RKO (cell line): ENCODE results near the gene ZNF385A.

Experiments used
- DNase-seq: peaks from one replicate; pipeline ENCODE4 v3.0.0-alpha.2; 2016; ENCODE audit warnings: low spot score

Gene ZNF385A, protein sequence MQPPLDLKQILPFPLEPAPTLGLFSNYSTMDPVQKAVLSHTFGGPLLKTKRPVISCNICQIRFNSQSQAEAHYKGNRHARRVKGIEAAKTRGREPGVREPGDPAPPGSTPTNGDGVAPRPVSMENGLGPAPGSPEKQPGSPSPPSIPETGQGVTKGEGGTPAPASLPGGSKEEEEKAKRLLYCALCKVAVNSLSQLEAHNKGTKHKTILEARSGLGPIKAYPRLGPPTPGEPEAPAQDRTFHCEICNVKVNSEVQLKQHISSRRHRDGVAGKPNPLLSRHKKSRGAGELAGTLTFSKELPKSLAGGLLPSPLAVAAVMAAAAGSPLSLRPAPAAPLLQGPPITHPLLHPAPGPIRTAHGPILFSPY

GRCh38 chr12:54384591-54385041, at the start of gene ZNF385A:
TSS of gene ZNF385A (minus strand) at chr12:54384733. CDS start at chr12:54384514, 219 bp downstream.
- no peak for DNase-seq

DNA sequence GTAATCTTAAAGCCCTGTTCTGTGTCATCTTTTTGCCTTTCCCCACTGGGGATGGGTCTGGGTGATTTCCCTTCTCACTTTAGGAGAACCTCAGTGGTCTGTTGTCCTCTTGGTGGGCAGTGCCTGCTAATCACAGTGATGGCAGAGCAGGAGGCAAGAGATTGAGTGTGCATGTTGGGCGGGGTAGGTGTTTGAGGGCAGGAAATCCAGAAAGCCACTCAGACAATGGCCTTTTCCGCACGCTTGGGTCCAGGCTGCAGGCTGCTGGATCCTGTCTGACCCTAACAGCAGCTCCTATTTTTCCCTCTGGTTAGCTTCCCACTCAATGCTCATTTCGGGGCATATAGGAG, 48.3 kb upstream of the ZNF385A start:
- no peak for DNase-seq

DNA sequence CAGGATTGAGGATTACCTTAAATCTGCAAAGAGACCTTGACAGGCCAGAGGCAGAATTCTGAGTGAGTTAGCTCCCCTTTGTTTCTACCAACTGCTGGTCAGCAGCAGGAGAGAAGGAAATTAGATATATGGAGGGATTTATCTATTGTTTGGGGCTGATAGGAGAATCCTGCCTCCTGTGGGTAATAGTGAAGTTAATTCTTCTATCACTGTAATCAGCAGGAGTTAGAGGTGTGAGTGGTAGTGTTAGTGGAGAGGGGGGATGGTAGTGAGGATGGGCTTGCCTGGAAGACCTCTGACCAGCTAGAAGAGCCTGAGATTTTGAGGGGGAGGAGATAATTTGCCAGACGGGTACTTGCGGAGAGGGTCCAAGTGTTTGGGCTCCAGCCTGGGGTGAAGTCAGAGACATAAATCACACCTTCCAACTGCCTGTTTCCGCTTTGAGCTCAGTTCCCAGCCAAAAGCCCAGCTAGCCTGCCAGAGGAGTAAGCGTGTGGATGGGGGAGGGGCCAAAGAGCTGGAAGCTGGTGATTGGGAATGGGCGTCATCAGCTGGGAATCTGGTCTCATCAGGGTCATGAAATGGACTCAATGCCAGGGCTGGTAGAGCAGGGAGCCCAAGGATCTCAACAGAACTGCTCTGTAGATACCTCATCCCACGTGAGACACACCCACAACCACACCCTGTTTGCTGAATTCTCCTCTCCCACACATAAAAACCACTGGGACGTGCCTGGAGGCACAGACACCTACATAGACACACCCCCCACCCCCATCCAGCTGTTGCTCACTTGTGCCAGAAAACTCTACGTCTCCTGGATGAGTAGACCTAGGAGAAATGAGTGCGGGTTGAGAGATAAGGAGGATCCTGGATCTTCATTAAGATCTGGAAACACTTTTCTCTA, 47.6 kb upstream of the ZNF385A start:
- DNase-seq: no peak

DNA sequence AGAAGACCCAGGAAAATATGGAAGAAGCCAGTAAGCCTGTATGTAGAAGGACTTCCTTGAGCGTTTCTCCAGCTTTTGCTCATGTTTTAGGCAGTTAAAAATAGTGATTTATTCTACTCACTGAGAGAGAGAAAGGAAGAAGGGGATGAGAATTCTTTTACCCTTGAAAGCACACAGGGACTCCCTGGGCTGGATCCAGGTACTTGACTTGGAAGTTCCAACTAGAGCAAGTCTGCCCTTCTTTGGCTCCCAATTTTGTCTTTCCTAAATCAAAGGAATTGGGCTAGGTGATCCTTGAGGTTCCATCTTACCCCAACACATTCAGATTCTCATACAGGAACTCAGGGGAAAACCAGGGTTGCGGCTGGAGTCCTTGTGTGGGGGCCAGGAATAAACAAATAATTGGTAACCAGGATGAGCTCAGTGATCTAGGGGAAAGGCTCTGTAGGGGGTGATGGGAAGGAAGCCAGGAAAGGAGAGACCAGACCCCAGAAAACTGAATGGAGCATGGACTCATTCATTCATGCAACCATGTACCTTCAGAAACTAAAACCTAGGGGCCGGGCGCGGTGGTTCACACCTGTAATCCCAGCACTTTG, 46.0 kb upstream of the ZNF385A start:
- no peak for DNase-seq

GRCh38 chr12:54429014-54429471, 44.5 kb upstream of the ZNF385A start:
- DNase-seq: no peak

- peak; percentile 77 for DNase-seq
These were observed 43.8 kb upstream of the ZNF385A start for GRCh38 chr12:54428050-54429013.

DNA sequence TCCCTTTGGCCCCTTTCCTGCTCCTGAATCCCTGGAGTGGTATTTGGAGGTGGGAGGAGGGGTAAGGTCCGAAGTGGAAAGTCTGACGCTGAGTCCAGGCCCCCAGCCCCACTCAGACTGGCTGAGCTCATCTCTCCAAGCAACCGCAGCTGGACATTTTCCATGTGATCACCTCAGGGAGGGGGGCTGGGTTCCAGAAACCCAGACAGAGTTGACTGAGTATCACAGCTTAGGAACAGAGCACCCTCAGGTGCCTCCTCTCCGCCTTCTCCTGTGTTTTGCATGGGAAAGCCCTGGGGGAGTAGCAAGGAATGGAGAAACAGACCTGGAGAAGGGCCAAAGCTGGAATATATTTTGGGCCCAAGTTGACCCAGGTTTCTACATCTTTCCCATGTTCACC, 42.6 kb upstream of the ZNF385A start:
- no peak for DNase-seq

DNA sequence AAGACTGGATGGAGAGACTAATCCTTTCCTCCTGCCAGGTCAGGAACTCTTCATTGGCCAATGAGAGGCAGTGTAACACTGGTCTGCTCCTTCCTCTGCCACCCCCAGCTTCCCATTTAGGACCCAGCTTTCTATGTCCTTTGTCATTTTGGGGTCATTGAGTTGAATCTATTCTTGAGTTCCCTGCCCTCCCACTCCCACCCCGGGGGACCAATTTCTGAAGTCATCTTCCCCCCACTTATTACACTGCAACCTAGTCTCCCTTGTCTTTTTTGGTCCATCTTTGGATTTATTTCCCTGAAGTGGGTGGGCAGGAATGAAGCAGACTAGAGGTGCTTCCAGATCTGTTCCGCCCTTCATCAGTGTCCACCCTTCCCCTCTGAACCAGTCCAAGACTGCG, 42.2 kb upstream of the ZNF385A start:
- no peak for DNase-seq

DNA sequence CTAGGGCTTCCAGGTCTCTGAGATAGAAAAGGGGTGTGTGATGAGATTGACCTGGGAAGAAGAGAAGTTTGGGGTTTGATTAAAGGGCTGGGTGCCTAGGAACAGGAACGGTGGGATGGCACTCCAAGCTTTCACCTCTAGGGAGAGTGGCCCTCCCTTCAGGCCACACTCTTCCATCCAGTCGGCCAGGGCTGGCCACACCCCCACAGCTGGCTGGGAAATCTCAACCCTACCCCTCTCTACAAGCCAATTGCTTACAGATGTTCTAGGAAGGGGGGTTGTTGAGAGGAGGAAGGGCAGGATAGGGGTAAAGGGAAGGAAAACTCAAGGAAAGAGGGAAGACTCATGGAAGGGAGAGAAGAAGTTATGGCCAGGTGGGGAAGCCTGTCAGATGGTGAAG, 41.2 kb upstream of the ZNF385A start:
- no peak for DNase-seq

- DNase-seq: no peak
These were observed 39.7 kb upstream of the ZNF385A start for GRCh38 chr12:54424224-54424623.

- DNase-seq: no peak
These were observed 39.2 kb upstream of the ZNF385A start for GRCh38 chr12:54423816-54424150.

DNA sequence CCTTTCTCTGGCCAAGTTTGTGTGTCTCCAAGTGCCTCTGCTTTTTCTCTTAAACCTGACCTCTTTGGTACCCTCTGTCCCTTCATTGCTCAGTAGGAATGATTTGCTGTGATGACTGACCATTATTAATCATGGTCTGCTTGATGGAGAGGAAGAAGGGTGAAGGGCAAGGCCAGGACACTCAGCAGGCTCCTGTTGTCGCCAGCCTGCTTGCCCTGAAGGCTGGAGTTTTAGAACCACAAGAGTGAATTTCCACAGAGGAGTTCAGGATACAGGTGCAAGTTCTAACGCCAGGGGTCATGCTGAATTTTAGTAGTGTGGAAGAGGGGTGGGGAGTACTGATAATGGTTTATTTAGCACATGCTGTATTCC, 37.3 kb upstream of the ZNF385A start:
- no peak for DNase-seq

GRCh38 chr12:54421175-54421878, 36.8 kb upstream of the ZNF385A start:
- no peak for DNase-seq

- DNase-seq: no peak
These were observed 36.2 kb upstream of the ZNF385A start for GRCh38 chr12:54420766-54421144.

- peak; percentile 79 for DNase-seq
These were observed 34.8 kb upstream of the ZNF385A start, which contains the start of gene ITGA5 for GRCh38 chr12:54419088-54419887. TSS of gene ITGA5 (minus strand) at chr12:54419266. CDS start at chr12:54419198, 68 bp downstream.

GRCh38 chr12:54418441-54419087, 34.0 kb upstream of the ZNF385A start:
- DNase-seq: no peak

- DNase-seq: peak; percentile 48
These were observed 33.3 kb upstream of the ZNF385A start for GRCh38 chr12:54417712-54418440.

DNA sequence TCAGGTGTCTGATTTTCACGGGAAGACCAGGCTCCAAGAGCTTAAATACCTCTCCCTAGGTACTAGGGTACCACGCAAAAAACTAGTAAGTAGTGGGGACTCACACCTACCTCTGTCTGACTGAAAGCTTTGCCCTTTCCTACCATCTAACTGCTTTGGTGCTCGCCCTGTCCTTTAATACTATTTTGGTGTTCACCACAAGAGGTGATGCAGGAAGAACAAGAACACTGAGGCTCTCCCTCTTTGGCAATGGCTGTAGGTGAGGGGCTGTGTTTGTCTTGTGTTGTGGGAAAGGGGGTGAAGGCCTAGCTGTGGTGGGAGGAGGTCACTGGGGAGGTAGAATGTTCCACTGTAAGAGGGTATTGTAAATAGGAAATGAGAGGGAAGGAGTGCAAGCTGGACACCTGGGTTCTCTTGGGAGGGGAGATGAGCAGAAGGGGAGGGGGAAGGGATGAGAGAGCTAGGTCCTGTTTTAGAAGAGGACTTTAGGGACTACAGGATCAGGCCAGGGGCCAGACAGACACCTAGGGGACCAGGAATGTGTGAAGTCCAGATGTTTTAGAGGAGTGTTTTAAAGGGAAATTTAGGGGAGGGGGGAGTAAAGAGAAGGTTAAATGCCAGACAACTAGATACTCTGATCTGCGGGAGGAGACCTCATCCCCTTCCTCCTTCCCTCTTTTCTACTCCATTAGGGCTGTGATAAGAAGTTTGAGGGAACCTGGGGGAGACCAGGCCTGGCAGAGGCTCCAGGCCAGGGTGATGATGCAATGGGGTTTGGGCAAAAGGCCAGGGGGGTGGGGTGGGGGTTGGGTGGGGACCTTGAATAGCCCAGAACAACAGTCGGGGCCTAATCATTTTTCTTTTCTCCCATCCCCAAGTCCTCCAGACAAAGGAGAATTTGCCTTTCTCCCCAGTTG, 32.4 kb upstream of the ZNF385A start:
- no peak for DNase-seq
